K562 (cell line): Measurements from ENCODE around the gene VWA7. TPM values are rescaled to one million over a fixed set of nuclear protein-coding genes. Genes with fewer than 3 reads are reported as not detected.

Experiments used
- ARID3B ChIP-seq: fragments of 250-450 bp; sonication (Bioruptor Pico); IDR thresholded peaks from 2 replicates; pipeline ENCODE4 v1.4.0; 2020; ENCODE audit warnings: borderline replicate concordance
- ATF7 ChIP-seq: fragments of 450-650 bp; IDR thresholded peaks from 2 replicates; pipeline ENCODE4 v1.7.1; 2014; ENCODE audit warnings: mild to moderate bottlenecking, moderate library complexity
- CEBPB ChIP-seq: fragments of 450-650 bp; IDR thresholded peaks from 2 replicates; pipeline ENCODE4 v1.6.1; 2016; ENCODE audit warnings: missing genetic modification characterization, missing compliant biosample characterization
- FOS ChIP-seq: IDR thresholded peaks from 3 replicates; pipeline ENCODE4 v1.6.1; 2011; ENCODE audit not compliant: insufficient read length; ENCODE audit errors: extremely low read depth
- HLTF ChIP-seq: fragments of 450-650 bp; IDR thresholded peaks from 2 replicates; pipeline ENCODE4 v1.6.1; 2016
- MAZ ChIP-seq, 2 experiments: fragments of 450-650 bp in 1 of 2; sonication (generic) in 1 of 2; formaldehyde crosslinking; IDR thresholded peaks in 1 of 2; conservative IDR thresholded peaks in 1 of 2; 2 replicates each; pipeline versions ENCODE4 v1.4.0 to v1.5.0; 2020; ENCODE audit warnings: mild to moderate bottlenecking in 1 of 2, missing genetic modification reagents in 1 of 2
- NCOA1 ChIP-seq: fragments of 450-650 bp; IDR thresholded peaks from 2 replicates; pipeline ENCODE4 v1.6.1; 2016; ENCODE audit warnings: low read depth
- PHB2 ChIP-seq: fragments of 450-650 bp; IDR thresholded peaks from 2 replicates; pipeline ENCODE4 v1.6.1; 2017; ENCODE audit warnings: low read depth
- SIN3A ChIP-seq, 2 experiments: fragments of 150-350 bp in 1 of 2; IDR thresholded peaks; 2 replicates each; pipeline ENCODE4 v1.6.1; 2011 to 2016; ENCODE audit warnings: borderline replicate concordance in 2 of 2, low read depth in 2 of 2, low read length in 2 of 2, mild to moderate bottlenecking in 2 of 2, moderate library complexity in 2 of 2; ENCODE audit not compliant: control insufficient read depth in 1 of 2
- SLC30A9 ChIP-seq: fragments of 250-450 bp; sonication (Bioruptor Pico); IDR thresholded peaks from 2 replicates; pipeline ENCODE4 v1.8.0; 2022; ENCODE audit warnings: mild to moderate bottlenecking, moderate library complexity
- SOX6 ChIP-seq: fragments of 450-650 bp; IDR thresholded peaks from 2 replicates; pipeline ENCODE4 v1.6.1; 2014; ENCODE audit warnings: mild to moderate bottlenecking
- STAT5B ChIP-seq: fragments of 250-450 bp; sonication (Bioruptor Pico); IDR thresholded peaks from 2 replicates; pipeline ENCODE4 v1.8.0; 2021; ENCODE audit warnings: mild to moderate bottlenecking, inconsistent platforms
- ZNF121 ChIP-seq: sonication (generic); formaldehyde crosslinking; conservative IDR thresholded peaks from 2 replicates; pipeline ENCODE4 v1.8.0; 2022; ENCODE audit warnings: missing genetic modification reagents
- ZNF197 ChIP-seq: fragments of 200-800 bp; sonication (Bioruptor generic); IDR thresholded peaks from 2 replicates; pipeline ENCODE4 v1.6.1; 2016; ENCODE audit warnings: low read depth, missing genetic modification characterization, missing compliant biosample characterization
- ZNF324 ChIP-seq: fragments of 250-450 bp; sonication (Bioruptor Pico); IDR thresholded peaks from 2 replicates; pipeline ENCODE4 v1.4.0; 2020; ENCODE audit warnings: mild to moderate bottlenecking
- ZNF584 ChIP-seq: fragments of 200-800 bp; sonication (Bioruptor generic); IDR thresholded peaks from 2 replicates; pipeline ENCODE4 v1.6.1; 2016; ENCODE audit warnings: low read depth, mild to moderate bottlenecking, missing genetic modification characterization, missing compliant biosample characterization
- ZNF699 ChIP-seq: fragments of 250-450 bp; sonication (Bioruptor Pico); IDR thresholded peaks from 2 replicates; pipeline ENCODE4 v1.8.0; 2021; ENCODE audit warnings: mild to moderate bottlenecking, moderate library complexity; ENCODE audit not compliant: insufficient replicate concordance
- polyA plus RNA-seq, 8 experiments: library from polyadenylated mRNA; depleted of rRNA in 4 of 8; stranded (reverse) in 5 of 8; unstranded in 3 of 8; fragments of >200 nt; fragmentation: Nextera tagmentation in 2 of 8; fragmentation: Illumina TruSeq in 1 of 8; extraction: Ambion mirVana in 2 of 8; extraction: Trizol in 1 of 8; gene quantifications; 2 replicates each; pipeline versions ENCODE4 v1.2.1 to v1.2.3, GENCODE V29; 2011 to 2014; ENCODE audit warnings: inconsistent platforms in 1 of 8, missing spikeins in 1 of 8
- total RNA-seq, 7 experiments: library from RNA; depleted of rRNA in 6 of 7; stranded (reverse); fragments of >200 nt in 6 of 7; fragmentation: Illumina TruSeq in 2 of 7; extraction: Trizol in 2 of 7; gene quantifications; 2 replicates each; pipeline versions ENCODE4 v1.2.1 to v1.2.3, GENCODE V29; 2011 to 2021; ENCODE audit warnings: low replicate concordance in 1 of 7
- TF ChIP-seq, protein P1 (sequence below): sonication (generic); formaldehyde crosslinking; IDR thresholded peaks from 2 replicates; pipeline ENCODE4 v1.8.0; 2022; ENCODE audit warnings: mild to moderate bottlenecking, low read depth, missing genetic modification reagents
- TF ChIP-seq, protein P2 (sequence below): fragments of 250-450 bp; sonication (Bioruptor Pico); IDR thresholded peaks from 2 replicates; pipeline ENCODE4 v1.4.0; 2020; ENCODE audit warnings: mild to moderate bottlenecking, moderate library complexity
- TF ChIP-seq, protein P3 (sequence below): fragments of 450-650 bp; IDR thresholded peaks from 2 replicates; pipeline ENCODE4 v1.6.1; 2018; ENCODE audit not compliant: partially characterized antibody

Gene VWA7
- total and polyA plus RNA-seq, 9 of the 15 experiments (the other 6 are each of a cell fraction or from before 2014, with no cell fraction given), result 0.18 to 2.9 (median 0.95) TPM

GRCh38 chr6:31815025-31815838 is 38.1 kb upstream of the VWA7 start, which contains the start of the genes HSPA1A and HSPA1L (continued):
- TF ChIP-seq ZNF699 (CRISPR knock-in tag) (no peak), PHB2 (no peak), CEBPB (tag) (no peak), ARID3B (peak; percentile 90; the same call in 1 of the 2 replicates), ATF7 (peak; percentile 76), SOX6 (peak; percentile 36; the same call in 1 of the 2 replicates), SLC30A9 (no peak), SIN3A (IDR thresholded peaks at IDR 0.05; ENCODE audit: borderline replicate concordance in 2 of 2, control insufficient read depth in 1 of 2, low read depth in 2 of 2, low read length in 2 of 2) (peak; percentile 85 to 96), NCOA1 (peak; percentile 77; the same call in 1 of the 2 replicates), ZNF584 (CRISPR knock-in tag) (no peak), MAZ (CRISPR knock-in tag; conservative IDR thresholded peaks at IDR 0.05 in 1 of 2, IDR thresholded peaks at IDR 0.05 in 1 of 2) (peak; percentile 69 to 95), STAT5B (CRISPR knock-in tag) (no peak), ZNF197 (CRISPR knock-in tag) (no peak), ZNF121 (CRISPR knock-in tag) (no peak), FOS (peak; percentile 83), ZNF324 (CRISPR knock-in tag) (peak; percentile 76), HLTF (peak; percentile 69; the same call in 1 of the 2 replicates)
- TF ChIP-seq, protein P1, sequence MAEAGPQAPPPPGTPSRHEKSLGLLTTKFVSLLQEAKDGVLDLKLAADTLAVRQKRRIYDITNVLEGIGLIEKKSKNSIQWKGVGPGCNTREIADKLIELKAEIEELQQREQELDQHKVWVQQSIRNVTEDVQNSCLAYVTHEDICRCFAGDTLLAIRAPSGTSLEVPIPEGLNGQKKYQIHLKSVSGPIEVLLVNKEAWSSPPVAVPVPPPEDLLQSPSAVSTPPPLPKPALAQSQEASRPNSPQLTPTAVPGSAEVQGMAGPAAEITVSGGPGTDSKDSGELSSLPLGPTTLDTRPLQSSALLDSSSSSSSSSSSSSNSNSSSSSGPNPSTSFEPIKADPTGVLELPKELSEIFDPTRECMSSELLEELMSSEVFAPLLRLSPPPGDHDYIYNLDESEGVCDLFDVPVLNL (CRISPR knock-in tag), result peak; percentile 71; the same call in 1 of the 2 replicates
- TF ChIP-seq, protein P2, sequence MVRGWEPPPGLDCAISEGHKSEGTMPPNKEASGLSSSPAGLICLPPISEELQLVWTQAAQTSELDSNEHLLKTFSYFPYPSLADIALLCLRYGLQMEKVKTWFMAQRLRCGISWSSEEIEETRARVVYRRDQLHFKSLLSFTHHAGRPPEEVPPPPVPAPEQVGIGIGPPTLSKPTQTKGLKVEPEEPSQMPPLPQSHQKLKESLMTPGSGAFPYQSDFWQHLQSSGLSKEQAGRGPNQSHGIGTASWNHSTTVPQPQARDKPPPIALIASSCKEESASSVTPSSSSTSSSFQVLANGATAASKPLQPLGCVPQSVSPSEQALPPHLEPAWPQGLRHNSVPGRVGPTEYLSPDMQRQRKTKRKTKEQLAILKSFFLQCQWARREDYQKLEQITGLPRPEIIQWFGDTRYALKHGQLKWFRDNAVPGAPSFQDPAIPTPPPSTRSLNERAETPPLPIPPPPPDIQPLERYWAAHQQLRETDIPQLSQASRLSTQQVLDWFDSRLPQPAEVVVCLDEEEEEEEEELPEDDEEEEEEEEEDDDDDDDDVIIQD (CRISPR knock-in tag), result no peak
- TF ChIP-seq, protein P3, sequence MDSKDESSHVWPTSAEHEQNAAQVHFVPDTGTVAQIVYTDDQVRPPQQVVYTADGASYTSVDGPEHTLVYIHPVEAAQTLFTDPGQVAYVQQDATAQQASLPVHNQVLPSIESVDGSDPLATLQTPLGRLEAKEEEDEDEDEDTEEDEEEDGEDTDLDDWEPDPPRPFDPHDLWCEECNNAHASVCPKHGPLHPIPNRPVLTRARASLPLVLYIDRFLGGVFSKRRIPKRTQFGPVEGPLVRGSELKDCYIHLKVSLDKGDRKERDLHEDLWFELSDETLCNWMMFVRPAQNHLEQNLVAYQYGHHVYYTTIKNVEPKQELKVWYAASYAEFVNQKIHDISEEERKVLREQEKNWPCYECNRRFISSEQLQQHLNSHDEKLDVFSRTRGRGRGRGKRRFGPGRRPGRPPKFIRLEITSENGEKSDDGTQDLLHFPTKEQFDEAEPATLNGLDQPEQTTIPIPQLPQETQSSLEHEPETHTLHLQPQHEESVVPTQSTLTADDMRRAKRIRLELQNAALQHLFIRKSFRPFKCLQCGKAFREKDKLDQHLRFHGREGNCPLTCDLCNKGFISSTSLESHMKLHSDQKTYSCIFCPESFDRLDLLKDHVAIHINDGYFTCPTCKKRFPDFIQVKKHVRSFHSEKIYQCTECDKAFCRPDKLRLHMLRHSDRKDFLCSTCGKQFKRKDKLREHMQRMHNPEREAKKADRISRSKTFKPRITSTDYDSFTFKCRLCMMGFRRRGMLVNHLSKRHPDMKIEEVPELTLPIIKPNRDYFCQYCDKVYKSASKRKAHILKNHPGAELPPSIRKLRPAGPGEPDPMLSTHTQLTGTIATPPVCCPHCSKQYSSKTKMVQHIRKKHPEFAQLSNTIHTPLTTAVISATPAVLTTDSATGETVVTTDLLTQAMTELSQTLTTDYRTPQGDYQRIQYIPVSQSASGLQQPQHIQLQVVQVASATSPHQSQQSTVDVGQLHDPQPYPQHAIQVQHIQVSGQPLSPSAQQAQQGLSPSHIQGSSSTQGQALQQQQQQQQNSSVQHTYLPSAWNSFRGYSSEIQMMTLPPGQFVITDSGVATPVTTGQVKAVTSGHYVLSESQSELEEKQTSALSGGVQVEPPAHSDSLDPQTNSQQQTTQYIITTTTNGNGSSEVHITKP, result no peak
